ENCODE results near the gene MOB3A. TPM values are rescaled to one million over a fixed set of nuclear protein-coding genes. Genes with fewer than 3 reads are reported as not detected.
A peak's percentile ranks its signal among the peaks of the same experiment; 100 is the strongest.

MOB3A gene
- total and polyA plus RNA-seq, 7 experiments from 2014 or later, result 49.5 to 269 (median 114) TPM

DNA sequence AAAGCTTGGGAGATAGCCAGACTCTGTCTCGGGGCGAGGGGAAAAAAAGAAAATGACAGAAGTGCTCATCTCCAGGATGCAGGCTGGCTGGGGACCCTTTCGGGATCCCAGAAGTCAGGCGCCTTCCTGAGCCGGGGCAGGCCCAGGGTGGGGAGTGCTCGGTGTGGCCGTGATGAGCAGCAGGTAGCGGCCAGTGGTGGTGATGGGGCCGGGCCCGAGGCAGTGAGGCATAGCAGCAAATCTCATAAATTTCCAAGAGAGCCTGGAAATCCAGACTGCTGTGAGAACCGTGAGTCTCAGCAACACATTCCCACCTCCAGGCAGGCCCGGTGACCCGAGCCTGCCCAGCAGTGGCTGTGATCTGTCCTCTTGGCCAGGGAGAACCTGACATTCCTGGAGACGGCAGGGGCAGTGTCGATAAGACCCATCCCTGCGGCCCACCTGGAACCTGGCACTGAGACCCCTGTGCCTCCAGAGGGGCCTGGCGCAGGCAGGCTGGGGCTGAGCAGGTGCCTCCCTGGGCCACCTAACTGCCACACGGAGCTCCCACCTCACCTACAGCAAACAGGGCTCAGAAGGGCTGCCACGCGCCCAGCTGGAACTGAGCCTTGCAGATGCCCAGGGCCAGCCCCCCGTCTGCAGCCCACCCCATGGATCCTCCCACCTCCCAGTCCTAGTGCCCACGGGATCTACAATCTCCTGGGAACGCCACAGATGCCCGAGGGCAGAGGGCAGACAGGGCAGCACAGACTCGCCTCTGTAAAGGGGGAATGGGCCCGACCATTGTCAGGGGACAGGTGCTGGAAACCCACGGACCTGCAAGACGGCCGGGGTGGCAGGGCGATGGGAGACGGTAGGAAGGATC, 24.0 kb upstream of the MOB3A start:
- ATAC-seq, result no peak

GRCh38 chr19:2118438-2118837, 22.3 kb upstream of the MOB3A start:
- POLR2A ChIA-PET, result no interaction called here

More for the DNA sequence above, 24.0 kb upstream of the MOB3A start:
- Mint-ChIP-seq H3K9me3 (no peaks in the 10 kb centered on the region), H3K4me1 (peaks cover 0 to 2% (median 0%) of the 10 kb centered on the region in 7 donors), H3K36me3 (peaks cover 3 to 30% (median 6%) of the 10 kb centered on the region in 5 donors), H3K27ac (no peak overlapping the region), H3K4me3 (peak overlapping the region in 1 of 10 donors; percentile 16), H3K27me3 (no peaks in the 10 kb centered on the region)
- H3K9me3 ChIP-seq (ENCODE audit: control insufficient read depth in 2 of 3, low read length in 3 of 3), result no peaks in the 10 kb centered on the region
- no peaks in the 10 kb centered on the region for H3K4me1 ChIP-seq (ENCODE audit: control insufficient read depth in 2 of 2, insufficient read depth in 2 of 2, low read length in 2 of 2)
- DNase-seq, result no peak
- H3K36me3 ChIP-seq (ENCODE audit: control insufficient read depth in 2 of 3, insufficient read depth in 3 of 3, low read length in 3 of 3), result peaks cover 0 to 90% (median 17%) of the 10 kb centered on the region in 3 experiments
- no peak overlapping the region for H3K27ac ChIP-seq (ENCODE audit: low read depth, low read length)
- no peaks in the 10 kb centered on the region for H3K27me3 ChIP-seq (ENCODE audit: control insufficient read depth in 2 of 2, insufficient read depth in 2 of 2, low read length in 2 of 2)
- H3K4me3 ChIP-seq (ENCODE audit: low read length), result no peak overlapping the region
- CTCF ChIA-PET, result interaction anchor here (0.6 kb wide), 1 partner anchor 57 kb away, joined by 3 read pairs; no protein-coding TSS in a partner anchor
- intact Hi-C loops (cut with micrococcal nuclease), result no loop called here
- POLR2A ChIA-PET, result no interaction called here

GRCh38 chr19:2117215-2117960, 21.3 kb upstream of the MOB3A start:
- Mint-ChIP-seq H3K4me1 (peaks cover 0 to 7% (median 0%) of the 10 kb centered on the region in 7 donors), H3K27ac (no peak overlapping the region), H3K36me3 (peaks cover 7 to 38% (median 9%) of the 10 kb centered on the region in 5 donors), H3K9me3 (no peaks in the 10 kb centered on the region), H3K27me3 (no peaks in the 10 kb centered on the region), H3K4me3 (no peak overlapping the region)
- Histone ChIP-seq H3K36me3 (ENCODE audit: control insufficient read depth in 2 of 3, insufficient read depth in 3 of 3, low read length in 3 of 3) (peaks cover 0 to 95% (median 14%) of the 10 kb centered on the region in 3 experiments), H3K4me1 (ENCODE audit: control insufficient read depth in 2 of 2, insufficient read depth in 2 of 2, low read length in 2 of 2) (peaks cover 0 to 6% of the 10 kb centered on the region in 2 donors), H3K9me3 (ENCODE audit: control insufficient read depth in 2 of 3, low read length in 3 of 3) (no peaks in the 10 kb centered on the region), H3K27me3 (ENCODE audit: control insufficient read depth in 2 of 2, insufficient read depth in 2 of 2, low read length in 2 of 2) (no peaks in the 10 kb centered on the region), H3K4me3 (ENCODE audit: low read length) (no peak overlapping the region), H3K27ac (ENCODE audit: low read depth, low read length) (no peak overlapping the region)
- intact Hi-C loops (cut with micrococcal nuclease), result no loop called here
- ChIA-PET POLR2A (no interaction called here), CTCF (interaction anchor here (0.7 kb wide), 1 partner anchor 201 kb away, joined by 3 read pairs; no protein-coding TSS in a partner anchor)
- ATAC-seq (no peak), DNase-seq (no peak)

More at GRCh38 chr19:2118438-2118837, 22.3 kb upstream of the MOB3A start:
- H3K9me3 Mint-ChIP-seq, result no peaks in the 10 kb centered on the region
- no peak overlapping the region for H3K4me3 ChIP-seq (ENCODE audit: low read length)
- intact Hi-C loops (cut with micrococcal nuclease), result no loop called here
- H3K4me3 Mint-ChIP-seq, result no peak overlapping the region
- no peaks in the 10 kb centered on the region for H3K9me3 ChIP-seq (ENCODE audit: control insufficient read depth in 2 of 3, low read length in 3 of 3)
- no peaks in the 10 kb centered on the region for H3K27me3 ChIP-seq (ENCODE audit: control insufficient read depth in 2 of 2, insufficient read depth in 2 of 2, low read length in 2 of 2)
- CTCF ChIA-PET, result no interaction called here
- no peak for DNase-seq
- H3K27ac Mint-ChIP-seq, result no peak overlapping the region
- no peak overlapping the region for H3K27ac ChIP-seq (ENCODE audit: low read depth, low read length)
- peaks cover 0 to 5% (median 0%) of the 10 kb centered on the region in 7 donors for H3K4me1 Mint-ChIP-seq
- no peak for ATAC-seq
- H3K36me3 Mint-ChIP-seq, result peaks cover 9 to 36% (median 9%) of the 10 kb centered on the region in 5 donors
- H3K36me3 ChIP-seq (ENCODE audit: control insufficient read depth in 2 of 3, insufficient read depth in 3 of 3, low read length in 3 of 3), result peaks cover 0 to 97% (median 17%) of the 10 kb centered on the region in 3 experiments
- no peaks in the 10 kb centered on the region for H3K27me3 Mint-ChIP-seq
- no peaks in the 10 kb centered on the region for H3K4me1 ChIP-seq (ENCODE audit: control insufficient read depth in 2 of 2, insufficient read depth in 2 of 2, low read length in 2 of 2)

DNA sequence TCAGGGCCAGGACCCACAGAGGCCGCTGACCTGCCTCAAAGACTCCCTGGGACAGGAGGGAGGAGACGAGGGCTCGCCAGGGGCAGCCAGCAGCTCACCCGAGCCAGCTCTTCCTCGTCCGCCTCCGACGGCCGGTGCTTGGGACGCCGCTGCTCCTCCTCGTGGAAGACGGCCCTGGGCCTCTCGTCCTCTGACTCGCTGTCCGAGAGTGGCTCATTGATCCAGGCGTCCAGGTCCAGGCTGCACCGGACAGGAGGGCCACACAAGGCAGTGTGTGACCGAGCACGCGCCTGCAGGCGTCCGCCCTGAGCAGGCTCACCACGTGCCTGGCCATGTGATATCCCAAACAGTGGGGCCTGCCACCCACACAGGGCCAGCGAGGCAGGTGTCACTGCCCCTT, 20.4 kb upstream of the MOB3A start:
- POLR2A ChIA-PET, result no interaction called here
- Histone ChIP-seq H3K36me3 (ENCODE audit: control insufficient read depth in 2 of 3, insufficient read depth in 3 of 3, low read length in 3 of 3) (peaks cover 0 to 95% (median 14%) of the 10 kb centered on the region in 3 experiments), H3K27me3 (ENCODE audit: control insufficient read depth in 2 of 2, insufficient read depth in 2 of 2, low read length in 2 of 2) (no peaks in the 10 kb centered on the region), H3K4me3 (ENCODE audit: low read length) (no peak overlapping the region), H3K4me1 (ENCODE audit: control insufficient read depth in 2 of 2, insufficient read depth in 2 of 2, low read length in 2 of 2) (peaks cover 0 to 12% of the 10 kb centered on the region in 2 donors), H3K27ac (ENCODE audit: low read depth, low read length) (no peak overlapping the region), H3K9me3 (ENCODE audit: control insufficient read depth in 2 of 3, low read length in 3 of 3) (no peaks in the 10 kb centered on the region)
- H3K4me1 Mint-ChIP-seq, result peaks cover 0 to 10% (median 0%) of the 10 kb centered on the region in 7 donors
- no peaks in the 10 kb centered on the region for H3K27me3 Mint-ChIP-seq
- no peaks in the 10 kb centered on the region for H3K9me3 Mint-ChIP-seq
- no peak overlapping the region for H3K27ac Mint-ChIP-seq
- ATAC-seq, result no peak
- DNase-seq, result no peak
- no peak overlapping the region for H3K4me3 Mint-ChIP-seq
- intact Hi-C loops (cut with micrococcal nuclease), result no loop called here
- H3K36me3 Mint-ChIP-seq, result peaks cover 9 to 38% (median 9%) of the 10 kb centered on the region in 5 donors
- CTCF ChIA-PET, result no interaction called here

- Histone ChIP-seq H3K9me3 (ENCODE audit: control insufficient read depth in 2 of 3, low read length in 3 of 3) (no peaks in the 10 kb centered on the region), H3K27ac (ENCODE audit: low read depth, low read length) (no peak overlapping the region), H3K4me3 (ENCODE audit: low read length) (no peak overlapping the region), H3K36me3 (ENCODE audit: control insufficient read depth in 2 of 3, insufficient read depth in 3 of 3, low read length in 3 of 3) (peaks cover 0 to 95% (median 13%) of the 10 kb centered on the region in 3 experiments), H3K4me1 (ENCODE audit: control insufficient read depth in 2 of 2, insufficient read depth in 2 of 2, low read length in 2 of 2) (peaks cover 0 to 12% of the 10 kb centered on the region in 2 donors), H3K27me3 (ENCODE audit: control insufficient read depth in 2 of 2, insufficient read depth in 2 of 2, low read length in 2 of 2) (no peaks in the 10 kb centered on the region)
- POLR2A ChIA-PET, result no interaction called here
- Mint-ChIP-seq H3K27ac (no peak overlapping the region), H3K4me1 (peaks cover 0 to 10% (median 0%) of the 10 kb centered on the region in 7 donors), H3K9me3 (no peaks in the 10 kb centered on the region), H3K4me3 (no peak overlapping the region), H3K27me3 (no peaks in the 10 kb centered on the region), H3K36me3 (peaks cover 9 to 32% (median 9%) of the 10 kb centered on the region in 5 donors)
- intact Hi-C loops (cut with micrococcal nuclease), result no loop called here
- DNase-seq (no peak), ATAC-seq (no peak)
- CTCF ChIA-PET, result no interaction called here
Observed at GRCh38 chr19:2115911-2116426, 19.8 kb upstream of the MOB3A start.

- Mint-ChIP-seq H3K27ac (no peak overlapping the region), H3K9me3 (no peaks in the 10 kb centered on the region), H3K4me3 (no peak overlapping the region), H3K36me3 (peaks cover 9 to 32% (median 9%) of the 10 kb centered on the region in 5 donors), H3K4me1 (peaks cover 0 to 10% (median 0%) of the 10 kb centered on the region in 7 donors), H3K27me3 (no peaks in the 10 kb centered on the region)
- no peak for ATAC-seq
- ChIA-PET POLR2A (no interaction called here), CTCF (no interaction called here)
- H3K9me3 ChIP-seq (ENCODE audit: control insufficient read depth in 2 of 3, low read length in 3 of 3), result no peaks in the 10 kb centered on the region
- no peak overlapping the region for H3K4me3 ChIP-seq (ENCODE audit: low read length)
- no peak for DNase-seq
- intact Hi-C loops (cut with micrococcal nuclease), result no loop called here
- peaks cover 0 to 12% of the 10 kb centered on the region in 2 donors for H3K4me1 ChIP-seq (ENCODE audit: control insufficient read depth in 2 of 2, insufficient read depth in 2 of 2, low read length in 2 of 2)
- H3K36me3 ChIP-seq (ENCODE audit: control insufficient read depth in 2 of 3, insufficient read depth in 3 of 3, low read length in 3 of 3), result peaks cover 0 to 95% (median 14%) of the 10 kb centered on the region in 3 experiments
- H3K27ac ChIP-seq (ENCODE audit: low read depth, low read length), result no peak overlapping the region
- no peaks in the 10 kb centered on the region for H3K27me3 ChIP-seq (ENCODE audit: control insufficient read depth in 2 of 2, insufficient read depth in 2 of 2, low read length in 2 of 2)
Observed at GRCh38 chr19:2115324-2115723, 19.2 kb upstream of the MOB3A start.
